Stimulated activated naive CD8-positive, alpha-beta T cell treated with anti-CD3 and anti-CD28 coated beads, Interleukin-15, Interleukin-2, amounts not matched to agents 100 ng/mL and 50 ng/mL, for 24 hours (primary cell): Measurements from ENCODE around the gene CFAP20DC.
"Not testable (repeated sequence)": the region's sequence is repeated elsewhere in the genome, so short reads cannot be mapped to it uniquely, and the experiment has no call there.

Experiments used
- H3K27ac Mint-ChIP-seq: one replicate; pipeline ENCODE4 v1.8.0; 2021; ENCODE audit warnings: mild to moderate bottlenecking, mixed read lengths
- H3K27me3 Mint-ChIP-seq: one replicate; pipeline ENCODE4 v1.8.0; 2021; ENCODE audit warnings: mixed read lengths
- H3K36me3 Mint-ChIP-seq: one replicate; pipeline ENCODE4 v1.8.0; 2021; ENCODE audit warnings: low read depth, mixed read lengths
- H3K4me1 Mint-ChIP-seq: one replicate; pipeline ENCODE4 v1.8.0; 2021; ENCODE audit warnings: low read depth, mixed read lengths
- H3K4me3 Mint-ChIP-seq: one replicate; pipeline ENCODE4 v1.8.0; 2021; ENCODE audit warnings: mild to moderate bottlenecking, mixed read lengths
- H3K9me3 Mint-ChIP-seq: one replicate; pipeline ENCODE4 v1.8.0; 2021; ENCODE audit warnings: mixed read lengths

CFAP20DC gene

GRCh38 chr3:58888087-58888486, 161.7 kb downstream of the CFAP20DC start:
- no peaks in the 10 kb centered on the region for H3K27me3 Mint-ChIP-seq
- peaks cover 11% of the 10 kb centered on the region for H3K9me3 Mint-ChIP-seq
- no peaks in the 10 kb centered on the region for H3K4me1 Mint-ChIP-seq
- H3K4me3 Mint-ChIP-seq, result no peak overlapping the region
- H3K27ac Mint-ChIP-seq, result no peak overlapping the region
- no peaks in the 10 kb centered on the region for H3K36me3 Mint-ChIP-seq

GRCh38 chr3:58884453-58884852, 165.4 kb downstream of the CFAP20DC start:
- no peaks in the 10 kb centered on the region for H3K4me1 Mint-ChIP-seq
- no peak overlapping the region for H3K27ac Mint-ChIP-seq
- H3K36me3 Mint-ChIP-seq, result no peaks in the 10 kb centered on the region
- H3K4me3 Mint-ChIP-seq, result no peak overlapping the region
- H3K9me3 Mint-ChIP-seq, result no peaks in the 10 kb centered on the region
- H3K27me3 Mint-ChIP-seq, result peaks cover 2% of the 10 kb centered on the region

GRCh38 chr3:58880182-58880581, 169.6 kb downstream of the CFAP20DC start:
- peaks cover 2% of the 10 kb centered on the region for H3K4me1 Mint-ChIP-seq
- no peak overlapping the region for H3K27ac Mint-ChIP-seq
- H3K9me3 Mint-ChIP-seq, result no peaks in the 10 kb centered on the region
- no peaks in the 10 kb centered on the region for H3K36me3 Mint-ChIP-seq
- peaks cover 8% of the 10 kb centered on the region for H3K27me3 Mint-ChIP-seq
- H3K4me3 Mint-ChIP-seq, result no peak overlapping the region

- no peaks in the 10 kb centered on the region for H3K36me3 Mint-ChIP-seq
- no peaks in the 10 kb centered on the region for H3K9me3 Mint-ChIP-seq
- peaks cover 8% of the 10 kb centered on the region for H3K27me3 Mint-ChIP-seq
- H3K4me3 Mint-ChIP-seq, result no peak overlapping the region
- peaks cover 14% of the 10 kb centered on the region for H3K4me1 Mint-ChIP-seq
- H3K27ac Mint-ChIP-seq, result peak overlapping the region; percentile 56
These were observed 175.0 kb downstream of the CFAP20DC start for GRCh38 chr3:58874795-58875194.

- peaks cover 4% of the 10 kb centered on the region for H3K27me3 Mint-ChIP-seq
- peaks cover 14% of the 10 kb centered on the region for H3K4me1 Mint-ChIP-seq
- H3K27ac Mint-ChIP-seq, result peak overlapping the region; percentile 56
- no peak overlapping the region for H3K4me3 Mint-ChIP-seq
- no peaks in the 10 kb centered on the region for H3K9me3 Mint-ChIP-seq
- no peaks in the 10 kb centered on the region for H3K36me3 Mint-ChIP-seq
These were observed 175.5 kb downstream of the CFAP20DC start for GRCh38 chr3:58874248-58874741.

GRCh38 chr3:58868097-58868779, 181.6 kb downstream of the CFAP20DC start:
- Mint-ChIP-seq H3K27me3 (peaks cover 4% of the 10 kb centered on the region), H3K4me1 (no peaks in the 10 kb centered on the region), H3K27ac (no peak overlapping the region), H3K36me3 (no peaks in the 10 kb centered on the region), H3K4me3 (no peak overlapping the region), H3K9me3 (no peaks in the 10 kb centered on the region)

GRCh38 chr3:58867621-58868020, 182.2 kb downstream of the CFAP20DC start:
- Mint-ChIP-seq H3K4me3 (no peak overlapping the region), H3K9me3 (no peaks in the 10 kb centered on the region), H3K4me1 (no peaks in the 10 kb centered on the region), H3K27me3 (peaks cover 4% of the 10 kb centered on the region), H3K36me3 (no peaks in the 10 kb centered on the region), H3K27ac (no peak overlapping the region)

GRCh38 chr3:58866079-58866478, 183.7 kb downstream of the CFAP20DC start:
- H3K36me3 Mint-ChIP-seq, result no peaks in the 10 kb centered on the region

GRCh38 chr3:58864480-58864879, 185.3 kb downstream of the CFAP20DC start:
- Mint-ChIP-seq H3K9me3 (no peaks in the 10 kb centered on the region), H3K4me3 (no peak overlapping the region), H3K27ac (no peak overlapping the region), H3K4me1 (no peaks in the 10 kb centered on the region), H3K27me3 (peaks cover 8% of the 10 kb centered on the region), H3K36me3 (no peaks in the 10 kb centered on the region)

More at GRCh38 chr3:58866079-58866478, 183.7 kb downstream of the CFAP20DC start:
- Mint-ChIP-seq H3K4me1 (no peaks in the 10 kb centered on the region), H3K4me3 (no peak overlapping the region), H3K27me3 (peaks cover 8% of the 10 kb centered on the region), H3K9me3 (no peaks in the 10 kb centered on the region), H3K27ac (no peak overlapping the region)

GRCh38 chr3:58863206-58863605, 186.6 kb downstream of the CFAP20DC start:
- no peak overlapping the region for H3K27ac Mint-ChIP-seq

GRCh38 chr3:58861551-58861950, 188.3 kb downstream of the CFAP20DC start:
- H3K4me1 Mint-ChIP-seq, result no peaks in the 10 kb centered on the region
- H3K9me3 Mint-ChIP-seq, result no peaks in the 10 kb centered on the region
- H3K27ac Mint-ChIP-seq, result no peak overlapping the region
- no peak overlapping the region for H3K4me3 Mint-ChIP-seq
- H3K36me3 Mint-ChIP-seq, result no peaks in the 10 kb centered on the region
- peaks cover 5% of the 10 kb centered on the region for H3K27me3 Mint-ChIP-seq

More at GRCh38 chr3:58863206-58863605, 186.6 kb downstream of the CFAP20DC start:
- Mint-ChIP-seq H3K36me3 (no peaks in the 10 kb centered on the region), H3K4me3 (no peak overlapping the region), H3K9me3 (no peaks in the 10 kb centered on the region), H3K27me3 (peaks cover 8% of the 10 kb centered on the region), H3K4me1 (no peaks in the 10 kb centered on the region)

- no peak overlapping the region for H3K4me3 Mint-ChIP-seq
- no peaks in the 10 kb centered on the region for H3K4me1 Mint-ChIP-seq
- H3K9me3 Mint-ChIP-seq, result no peaks in the 10 kb centered on the region
- no peak overlapping the region for H3K27ac Mint-ChIP-seq
- H3K27me3 Mint-ChIP-seq, result peaks cover 5% of the 10 kb centered on the region
- no peaks in the 10 kb centered on the region for H3K36me3 Mint-ChIP-seq
These were observed 191.7 kb downstream of the CFAP20DC start for GRCh38 chr3:58858126-58858525.

- Mint-ChIP-seq H3K4me3 (no peak overlapping the region), H3K9me3 (no peaks in the 10 kb centered on the region), H3K27me3 (peaks cover 5% of the 10 kb centered on the region), H3K36me3 (no peaks in the 10 kb centered on the region), H3K4me1 (no peaks in the 10 kb centered on the region), H3K27ac (no peak overlapping the region)
These were observed 192.4 kb downstream of the CFAP20DC start for GRCh38 chr3:58857402-58857801.

- H3K4me1 Mint-ChIP-seq, result no peaks in the 10 kb centered on the region
- H3K36me3 Mint-ChIP-seq, result no peaks in the 10 kb centered on the region
- no peak overlapping the region for H3K4me3 Mint-ChIP-seq
- H3K27ac Mint-ChIP-seq, result no peak overlapping the region
- no peaks in the 10 kb centered on the region for H3K27me3 Mint-ChIP-seq
- H3K9me3 Mint-ChIP-seq, result no peaks in the 10 kb centered on the region
These were observed 201.0 kb downstream of the CFAP20DC start for GRCh38 chr3:58848826-58849225.

- not testable (repeated sequence) for H3K27ac Mint-ChIP-seq, H3K36me3 Mint-ChIP-seq, H3K4me1 Mint-ChIP-seq, H3K27me3 Mint-ChIP-seq, H3K4me3 Mint-ChIP-seq, H3K9me3 Mint-ChIP-seq
These were observed 207.6 kb downstream of the CFAP20DC start for GRCh38 chr3:58842050-58842747.
